ENCODE data around the gene FARP1. TPM values are rescaled to one million over a fixed set of nuclear protein-coding genes. Genes with fewer than 3 reads are reported as not detected.

FARP1 gene
- total RNA-seq, 1 donor from 2014 or later: 128 TPM

DNA sequence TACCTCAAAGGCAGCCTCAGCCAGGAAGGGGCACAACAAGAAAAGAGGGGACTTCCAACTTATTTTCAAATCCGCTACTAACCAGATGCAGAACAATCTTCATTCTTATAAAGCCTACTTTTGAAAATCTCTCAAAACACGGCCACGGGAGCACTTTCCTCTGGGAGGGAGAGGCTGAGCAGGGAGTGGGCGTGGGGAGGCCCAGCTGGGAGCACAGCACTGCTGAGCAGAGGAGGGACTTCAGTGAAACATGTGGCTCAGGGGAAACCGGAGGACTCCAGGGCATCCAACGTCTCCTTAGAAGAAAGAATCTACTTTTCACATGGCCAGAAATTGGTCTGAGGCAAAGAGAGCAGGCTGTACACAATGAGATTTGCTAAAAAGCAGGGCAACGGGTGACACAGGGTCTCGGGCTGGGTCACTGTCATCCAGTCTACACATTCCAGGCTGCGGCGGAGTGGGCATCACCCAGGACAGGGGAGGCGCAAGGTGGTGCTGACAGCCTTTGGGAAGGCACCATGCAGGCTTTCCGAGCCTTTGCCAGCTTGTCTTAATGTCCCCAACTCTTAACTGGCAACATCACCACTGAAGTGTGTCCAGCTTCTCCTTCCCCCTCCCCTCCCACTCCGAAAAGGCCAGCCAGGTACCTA, 317.0 kb downstream of the FARP1 start:
- H3K4me2 ChIP-seq (ENCODE audit: low read length): no peak overlapping the region
- Mint-ChIP-seq H3K9me3 (ENCODE audit: unreplicated experiment) (peaks cover 2% of the 10 kb centered on the region), H3K27ac (ENCODE audit: unreplicated experiment) (peak overlapping the region; percentile 58), H3K27me3 (ENCODE audit: low read depth, unreplicated experiment) (no peaks in the 10 kb centered on the region), H3K36me3 (ENCODE audit: low read depth, unreplicated experiment) (peaks cover 34% of the 10 kb centered on the region), H3K4me3 (ENCODE audit: unreplicated experiment) (no peak overlapping the region), H3K4me1 (ENCODE audit: low read depth, unreplicated experiment) (peaks cover 2% of the 10 kb centered on the region)
- FAIRE-seq (no peak), DNase-seq (ENCODE audit: low read depth) (no peak)
- no peak overlapping the region for H3K9ac ChIP-seq (ENCODE audit: low read length)
- peaks cover 36% of the 10 kb centered on the region for H3K79me2 ChIP-seq (ENCODE audit: insufficient read depth, low read length)
- H3K36me3 ChIP-seq (ENCODE audit: insufficient read depth, low read length): peaks cover 19% of the 10 kb centered on the region
- no peak overlapping the region for H3K27ac ChIP-seq (ENCODE audit: low read depth, low read length)
- TF ChIP-seq CTCF (IDR thresholded peaks at IDR 0.05; ENCODE audit: insufficient read depth, low read depth, low read length): no peak
- no peak for TF ChIP-seq EZH2 (IDR thresholded peaks at IDR 0.05; ENCODE audit: insufficient read depth, low read length)
- no peaks in the 10 kb centered on the region for H3K9me3 ChIP-seq (ENCODE audit: insufficient read depth, low read depth, low read length)
- peaks cover 29% of the 10 kb centered on the region for H4K20me1 ChIP-seq (ENCODE audit: insufficient read depth, low read length)
- peaks cover 4% of the 10 kb centered on the region for H3K4me1 ChIP-seq (ENCODE audit: insufficient read depth, low read length)
- H3K27me3 ChIP-seq (ENCODE audit: insufficient read depth, low read length): no peaks in the 10 kb centered on the region
- H2AFZ ChIP-seq (ENCODE audit: low read depth, low read length): no peak overlapping the region
- H3K4me3 ChIP-seq (ENCODE audit: insufficient read depth, low read depth, low read length): no peak overlapping the region

DNA sequence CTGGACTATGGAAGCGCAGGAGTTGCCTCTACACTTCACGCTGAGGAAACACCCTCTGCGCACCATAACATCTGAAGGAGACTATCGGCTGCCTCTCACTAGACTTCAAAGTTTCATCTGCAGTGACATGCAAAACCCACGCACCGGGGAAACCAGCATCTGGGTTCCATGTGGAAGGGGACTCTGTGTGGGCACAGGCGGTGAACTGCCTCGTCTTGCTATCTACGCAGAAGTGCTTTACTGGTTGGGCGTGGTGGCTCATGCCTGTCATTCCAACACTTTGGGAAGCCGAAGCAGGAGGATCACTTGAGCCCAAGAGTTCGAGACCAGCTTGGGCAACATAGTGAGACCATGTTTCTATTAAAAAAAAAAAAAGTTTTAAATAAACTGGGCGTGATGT, 317.6 kb downstream of the FARP1 start:
- FAIRE-seq (no peak), DNase-seq (ENCODE audit: low read depth) (no peak)
- no peaks in the 10 kb centered on the region for H3K4me1 ChIP-seq (ENCODE audit: insufficient read depth, low read length)
- Mint-ChIP-seq H3K27me3 (ENCODE audit: low read depth, unreplicated experiment) (no peaks in the 10 kb centered on the region), H3K9me3 (ENCODE audit: unreplicated experiment) (peaks cover 2% of the 10 kb centered on the region), H3K27ac (ENCODE audit: unreplicated experiment) (no peak overlapping the region), H3K4me3 (ENCODE audit: unreplicated experiment) (no peak overlapping the region), H3K36me3 (ENCODE audit: low read depth, unreplicated experiment) (peaks cover 34% of the 10 kb centered on the region), H3K4me1 (ENCODE audit: low read depth, unreplicated experiment) (peaks cover 2% of the 10 kb centered on the region)
- no peak overlapping the region for H3K4me3 ChIP-seq (ENCODE audit: insufficient read depth, low read depth, low read length)
- H3K79me2 ChIP-seq (ENCODE audit: insufficient read depth, low read length): peaks cover 42% of the 10 kb centered on the region
- no peaks in the 10 kb centered on the region for H3K27me3 ChIP-seq (ENCODE audit: insufficient read depth, low read length)
- H3K9me3 ChIP-seq (ENCODE audit: insufficient read depth, low read depth, low read length): no peaks in the 10 kb centered on the region
- H3K27ac ChIP-seq (ENCODE audit: low read depth, low read length): no peak overlapping the region
- peaks cover 25% of the 10 kb centered on the region for H3K36me3 ChIP-seq (ENCODE audit: insufficient read depth, low read length)
- no peak overlapping the region for H3K4me2 ChIP-seq (ENCODE audit: low read length)
- TF ChIP-seq CTCF (IDR thresholded peaks at IDR 0.05; ENCODE audit: insufficient read depth, low read depth, low read length) (no peak), EZH2 (IDR thresholded peaks at IDR 0.05; ENCODE audit: insufficient read depth, low read length) (no peak)
- H3K9ac ChIP-seq (ENCODE audit: low read length): no peak overlapping the region
- peaks cover 31% of the 10 kb centered on the region for H4K20me1 ChIP-seq (ENCODE audit: insufficient read depth, low read length)
- no peak overlapping the region for H2AFZ ChIP-seq (ENCODE audit: low read depth, low read length)

- peaks cover 39% of the 10 kb centered on the region for H3K79me2 ChIP-seq (ENCODE audit: insufficient read depth, low read length)
- no peaks in the 10 kb centered on the region for H3K27me3 ChIP-seq (ENCODE audit: insufficient read depth, low read length)
- peaks cover 4% of the 10 kb centered on the region for H3K4me1 Mint-ChIP-seq (ENCODE audit: low read depth, unreplicated experiment)
- no peaks in the 10 kb centered on the region for H3K27me3 Mint-ChIP-seq (ENCODE audit: low read depth, unreplicated experiment)
- H3K27ac ChIP-seq (ENCODE audit: low read depth, low read length): no peak overlapping the region
- H3K36me3 ChIP-seq (ENCODE audit: insufficient read depth, low read length): peaks cover 33% of the 10 kb centered on the region
- no peaks in the 10 kb centered on the region for H3K4me1 ChIP-seq (ENCODE audit: insufficient read depth, low read length)
- peaks cover 35% of the 10 kb centered on the region for H4K20me1 ChIP-seq (ENCODE audit: insufficient read depth, low read length)
- H3K4me2 ChIP-seq (ENCODE audit: low read length): no peak overlapping the region
- TF ChIP-seq EZH2 (IDR thresholded peaks at IDR 0.05; ENCODE audit: insufficient read depth, low read length) (no peak), CTCF (IDR thresholded peaks at IDR 0.05; ENCODE audit: insufficient read depth, low read depth, low read length) (no peak)
- H3K4me3 Mint-ChIP-seq (ENCODE audit: unreplicated experiment): no peak overlapping the region
- DNase-seq (ENCODE audit: low read depth): no peak
- H3K36me3 Mint-ChIP-seq (ENCODE audit: low read depth, unreplicated experiment): peaks cover 30% of the 10 kb centered on the region
- H3K9ac ChIP-seq (ENCODE audit: low read length): no peak overlapping the region
- H3K4me3 ChIP-seq (ENCODE audit: insufficient read depth, low read depth, low read length): no peak overlapping the region
- H3K9me3 ChIP-seq (ENCODE audit: insufficient read depth, low read depth, low read length): no peaks in the 10 kb centered on the region
- FAIRE-seq: no peak
- peak overlapping the region; percentile 14 for H3K27ac Mint-ChIP-seq (ENCODE audit: unreplicated experiment)
- H2AFZ ChIP-seq (ENCODE audit: low read depth, low read length): no peak overlapping the region
- peaks cover 2% of the 10 kb centered on the region for H3K9me3 Mint-ChIP-seq (ENCODE audit: unreplicated experiment)
Observed at GRCh38 chr13:98461486-98462240, 318.8 kb downstream of the FARP1 start.

All from astrocyte (in vitro differentiated cells and primary cell).